ENCODE results near the gene PTCD1.

DNA sequence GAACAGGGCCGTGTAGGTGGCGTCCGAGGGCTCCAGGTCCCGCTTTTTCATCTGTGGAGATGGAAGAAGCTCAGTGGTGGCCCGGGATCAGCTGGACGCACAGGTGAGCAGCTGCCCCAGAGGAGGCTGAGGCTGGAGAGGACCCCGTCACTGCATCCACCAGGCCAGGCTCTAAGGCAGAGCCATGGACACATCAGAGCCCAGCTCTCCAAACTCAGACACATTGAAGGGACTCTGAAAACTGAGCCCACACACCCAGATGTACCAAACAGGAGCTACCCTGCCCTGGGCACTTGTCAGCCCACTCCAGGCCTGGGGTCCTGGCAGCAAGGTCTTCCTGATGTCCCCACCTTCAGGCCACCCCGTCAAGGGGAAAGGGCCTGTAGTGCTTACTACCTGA lies 8.8 kb downstream of the PTCD1 start:
- no peak for TF ChIP-seq EZH2 (IDR thresholded peaks at IDR 0.05; ENCODE audit: borderline replicate concordance, low read length)
- TF ChIP-seq, protein P1, sequence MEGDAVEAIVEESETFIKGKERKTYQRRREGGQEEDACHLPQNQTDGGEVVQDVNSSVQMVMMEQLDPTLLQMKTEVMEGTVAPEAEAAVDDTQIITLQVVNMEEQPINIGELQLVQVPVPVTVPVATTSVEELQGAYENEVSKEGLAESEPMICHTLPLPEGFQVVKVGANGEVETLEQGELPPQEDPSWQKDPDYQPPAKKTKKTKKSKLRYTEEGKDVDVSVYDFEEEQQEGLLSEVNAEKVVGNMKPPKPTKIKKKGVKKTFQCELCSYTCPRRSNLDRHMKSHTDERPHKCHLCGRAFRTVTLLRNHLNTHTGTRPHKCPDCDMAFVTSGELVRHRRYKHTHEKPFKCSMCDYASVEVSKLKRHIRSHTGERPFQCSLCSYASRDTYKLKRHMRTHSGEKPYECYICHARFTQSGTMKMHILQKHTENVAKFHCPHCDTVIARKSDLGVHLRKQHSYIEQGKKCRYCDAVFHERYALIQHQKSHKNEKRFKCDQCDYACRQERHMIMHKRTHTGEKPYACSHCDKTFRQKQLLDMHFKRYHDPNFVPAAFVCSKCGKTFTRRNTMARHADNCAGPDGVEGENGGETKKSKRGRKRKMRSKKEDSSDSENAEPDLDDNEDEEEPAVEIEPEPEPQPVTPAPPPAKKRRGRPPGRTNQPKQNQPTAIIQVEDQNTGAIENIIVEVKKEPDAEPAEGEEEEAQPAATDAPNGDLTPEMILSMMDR (conservative IDR thresholded peaks at IDR 0.05 in 1 of 2, IDR thresholded peaks at IDR 0.05 in 1 of 2; ENCODE audit: extremely low read depth in 1 of 2, insufficient read depth in 1 of 2, low read depth in 1 of 2, low read length in 2 of 2) = no peak
